Left ventricle myocardium inferior (tissue), 1 donor: Measurements from ENCODE around the gene LHFPL6. TPM values are rescaled to one million over a fixed set of nuclear protein-coding genes. Genes with fewer than 3 reads are reported as not detected.

Source experiments
- DNase-seq: peaks from one replicate; pipeline ENCODE4 v3.0.0-alpha.2; 2020
- H3K27ac ChIP-seq: fragments of 200-600 bp; replicated peaks from 2 replicates; pipeline ENCODE4 v1.8.0; 2021
- H3K27me3 ChIP-seq: fragments of 200-600 bp; 2 replicates; pipeline ENCODE4 v1.8.0; 2021; ENCODE audit warnings: low read depth
- H3K36me3 ChIP-seq: fragments of 200-600 bp; 2 replicates; pipeline ENCODE4 v1.8.0; 2021
- H3K4me1 ChIP-seq: fragments of 200-600 bp; 2 replicates; pipeline ENCODE4 v1.8.0; 2021
- H3K4me3 ChIP-seq: fragments of 200-600 bp; 2 replicates; pipeline ENCODE4 v1.8.0; 2021; ENCODE audit warnings: mild to moderate bottlenecking, moderate library complexity
- H3K9me3 ChIP-seq: fragments of 200-600 bp; replicated peaks from 2 replicates; pipeline ENCODE4 v1.8.0; 2021
- intact Hi-C: fragments of 100-400 bp; cut with micrococcal nuclease; formaldehyde crosslinking; loops from one replicate; pipeline ENCODE4 v1.11.0; 2022
- total RNA-seq: library from RNA; stranded (reverse); fragmentation: NEBNext Ultra II Directional; extraction: Animal tissue kit (Norgen Biotek cat#: 25700); gene quantifications from one replicate; pipeline ENCODE4 v1.2.1, GENCODE V29; 2021
- TF ChIP-seq, protein P1 (sequence below): fragments of 200-600 bp; IDR thresholded peaks from 2 replicates; pipeline ENCODE4 v1.8.0; 2021; ENCODE audit warnings: antibody characterized with exemption, mild to moderate bottlenecking, borderline replicate concordance
- donor health status: DM: no; HTN: yes; CAD: no; lungs with severe emphysema.

The LHFPL6 gene
- total RNA-seq, 1 donor from 2014 or later = 51.4 TPM

DNA sequence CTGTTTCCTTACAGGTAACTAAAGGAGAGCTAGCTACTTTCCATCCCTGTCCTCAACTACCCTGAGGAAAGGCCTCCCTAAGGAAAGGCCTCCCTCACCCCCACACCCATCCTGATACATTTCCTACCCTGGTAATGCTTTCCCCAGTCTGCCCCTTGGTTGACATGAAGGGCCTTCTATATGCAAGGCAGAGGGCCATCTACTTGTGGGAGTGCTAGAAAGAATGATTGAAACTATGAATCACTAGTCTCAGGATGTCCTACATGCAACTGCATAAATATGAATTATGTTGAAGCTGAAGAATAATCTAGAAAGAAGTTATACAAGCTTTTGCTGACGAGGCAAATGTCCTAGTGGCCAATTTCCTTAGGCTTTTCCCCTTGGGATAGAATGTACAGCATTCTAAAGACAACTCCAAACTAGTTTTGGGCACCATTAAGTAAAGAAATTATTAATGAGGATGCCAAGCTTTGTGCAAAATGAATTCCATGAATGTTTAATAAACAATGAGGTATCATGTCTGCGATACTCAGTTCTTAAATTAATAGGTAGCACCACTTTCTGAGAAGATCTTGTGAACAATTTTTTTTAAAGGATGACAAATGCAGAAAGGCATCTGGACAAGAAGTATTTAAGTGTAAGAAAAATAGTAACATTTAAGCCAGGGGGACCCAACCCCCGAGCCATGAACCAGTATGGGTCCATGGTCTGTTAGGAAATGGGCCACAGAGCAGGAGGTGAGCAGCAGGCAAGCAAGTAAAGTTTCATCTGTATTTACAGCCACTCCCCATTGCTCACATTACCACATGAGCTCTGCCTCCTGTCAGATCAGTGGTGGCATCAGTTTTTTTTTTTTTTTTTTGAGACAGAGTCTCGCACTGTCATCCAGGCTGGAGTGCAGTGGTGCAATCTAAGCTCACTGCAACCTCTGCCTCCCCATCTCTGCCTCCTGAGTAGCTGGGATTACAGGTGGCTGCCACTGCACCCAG is 223.0 kb downstream of the LHFPL6 start:
- H3K4me3 ChIP-seq = no peak overlapping the region
- no peaks in the 10 kb centered on the region for H3K27me3 ChIP-seq
- H3K36me3 ChIP-seq = no peaks in the 10 kb centered on the region
- DNase-seq = no peak
- peaks cover 63% of the 10 kb centered on the region for H3K4me1 ChIP-seq
- intact Hi-C loops = no loop called here
- no peaks in the 10 kb centered on the region for H3K9me3 ChIP-seq
- TF ChIP-seq, protein P1, sequence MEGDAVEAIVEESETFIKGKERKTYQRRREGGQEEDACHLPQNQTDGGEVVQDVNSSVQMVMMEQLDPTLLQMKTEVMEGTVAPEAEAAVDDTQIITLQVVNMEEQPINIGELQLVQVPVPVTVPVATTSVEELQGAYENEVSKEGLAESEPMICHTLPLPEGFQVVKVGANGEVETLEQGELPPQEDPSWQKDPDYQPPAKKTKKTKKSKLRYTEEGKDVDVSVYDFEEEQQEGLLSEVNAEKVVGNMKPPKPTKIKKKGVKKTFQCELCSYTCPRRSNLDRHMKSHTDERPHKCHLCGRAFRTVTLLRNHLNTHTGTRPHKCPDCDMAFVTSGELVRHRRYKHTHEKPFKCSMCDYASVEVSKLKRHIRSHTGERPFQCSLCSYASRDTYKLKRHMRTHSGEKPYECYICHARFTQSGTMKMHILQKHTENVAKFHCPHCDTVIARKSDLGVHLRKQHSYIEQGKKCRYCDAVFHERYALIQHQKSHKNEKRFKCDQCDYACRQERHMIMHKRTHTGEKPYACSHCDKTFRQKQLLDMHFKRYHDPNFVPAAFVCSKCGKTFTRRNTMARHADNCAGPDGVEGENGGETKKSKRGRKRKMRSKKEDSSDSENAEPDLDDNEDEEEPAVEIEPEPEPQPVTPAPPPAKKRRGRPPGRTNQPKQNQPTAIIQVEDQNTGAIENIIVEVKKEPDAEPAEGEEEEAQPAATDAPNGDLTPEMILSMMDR = no peak
- H3K27ac ChIP-seq = no peak overlapping the region

DNA sequence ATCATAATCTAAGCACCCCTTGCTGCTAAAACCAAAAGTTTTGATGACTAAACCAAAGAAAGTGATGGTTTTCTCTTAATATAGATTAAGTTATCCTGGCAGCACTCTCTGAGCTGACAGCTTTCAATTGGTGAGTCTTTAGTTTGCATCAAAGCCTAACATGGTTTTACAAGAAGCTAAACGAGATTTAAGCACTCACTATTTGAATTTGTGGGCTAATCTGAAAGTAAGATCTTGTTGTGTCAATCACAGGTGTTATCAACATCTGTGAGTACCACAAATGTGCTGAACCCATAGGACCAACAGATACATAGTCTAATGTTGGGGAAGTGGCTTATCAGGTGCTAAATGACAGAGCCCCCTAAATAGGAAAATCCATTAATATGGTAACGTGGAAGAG is 223.9 kb downstream of the LHFPL6 start:
- H3K4me1 ChIP-seq = peaks cover 58% of the 10 kb centered on the region
- H3K4me3 ChIP-seq = no peak overlapping the region
- no peaks in the 10 kb centered on the region for H3K9me3 ChIP-seq
- H3K36me3 ChIP-seq = no peaks in the 10 kb centered on the region
- DNase-seq = no peak
- no peak overlapping the region for H3K27ac ChIP-seq
- TF ChIP-seq, protein P1 = no peak
- intact Hi-C loops = no loop called here
- H3K27me3 ChIP-seq = no peaks in the 10 kb centered on the region

DNA sequence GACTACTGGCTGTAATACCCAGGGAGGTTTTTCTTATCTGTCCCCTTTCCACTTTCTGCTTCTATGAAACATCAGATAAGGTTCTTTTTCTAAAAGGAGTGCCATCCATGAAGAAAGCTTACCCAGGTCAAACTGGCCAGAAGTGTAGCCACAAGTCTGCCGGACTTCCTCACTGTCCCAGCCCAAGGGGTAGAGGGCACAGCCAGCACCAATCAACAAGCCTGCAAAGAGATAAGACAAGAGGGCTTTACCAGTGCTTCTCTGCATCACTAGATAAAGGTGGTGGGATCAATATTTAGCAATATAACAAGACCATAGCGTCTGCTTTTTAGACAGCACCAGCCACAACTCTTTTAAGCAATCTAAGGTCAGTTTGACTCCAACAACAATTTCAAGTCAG is 224.7 kb downstream of the LHFPL6 start:
- Histone ChIP-seq H3K9me3 (no peaks in the 10 kb centered on the region), H3K4me3 (no peak overlapping the region), H3K4me1 (peaks cover 54% of the 10 kb centered on the region), H3K27ac (no peak overlapping the region), H3K36me3 (no peaks in the 10 kb centered on the region), H3K27me3 (no peaks in the 10 kb centered on the region)
- intact Hi-C loops = no loop called here
- TF ChIP-seq, protein P1 = no peak
- no peak for DNase-seq

DNA sequence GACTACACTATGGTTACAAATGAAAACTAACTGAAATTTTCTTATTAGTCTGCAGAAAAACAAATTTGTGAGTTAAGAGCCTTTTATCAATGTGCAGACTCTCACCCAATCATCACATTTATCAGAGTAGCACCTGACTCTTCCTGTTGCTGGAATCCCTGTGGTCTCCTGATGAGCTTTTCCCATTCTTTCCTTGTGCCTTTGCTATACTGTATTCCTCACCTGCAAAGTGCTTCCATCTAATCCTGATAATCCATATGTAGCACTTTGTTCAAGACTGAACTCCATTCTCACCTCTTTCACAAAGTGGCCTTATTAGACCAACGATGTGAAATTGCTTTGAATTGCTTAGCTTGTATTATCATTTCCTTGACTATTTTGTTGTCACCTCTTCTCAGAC is 225.3 kb downstream of the LHFPL6 start:
- no peaks in the 10 kb centered on the region for H3K36me3 ChIP-seq
- no peaks in the 10 kb centered on the region for H3K9me3 ChIP-seq
- DNase-seq = no peak
- TF ChIP-seq, protein P1 = no peak
- no peak overlapping the region for H3K4me3 ChIP-seq
- peaks cover 60% of the 10 kb centered on the region for H3K4me1 ChIP-seq
- no peaks in the 10 kb centered on the region for H3K27me3 ChIP-seq
- intact Hi-C loops = no loop called here
- no peak overlapping the region for H3K27ac ChIP-seq

DNA sequence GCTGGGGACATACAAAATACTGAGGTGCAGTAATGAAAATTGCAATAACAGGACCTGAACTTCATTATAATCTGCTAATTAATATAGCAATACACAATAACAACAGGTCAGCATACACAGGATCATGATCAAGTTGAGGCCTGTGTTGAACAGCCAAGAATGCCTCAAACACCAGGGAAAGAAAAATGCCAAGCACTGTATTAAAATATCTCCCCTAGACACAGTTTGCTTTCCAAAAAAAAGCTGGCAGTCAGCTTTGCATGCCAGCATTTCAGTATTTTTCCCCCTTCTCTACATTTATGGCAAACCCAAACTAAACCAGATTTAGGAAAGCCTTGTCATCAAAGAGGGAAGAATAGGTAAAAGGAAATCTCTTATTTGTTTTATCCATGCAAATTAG is 226.9 kb downstream of the LHFPL6 start:
- Histone ChIP-seq H3K9me3 (no peaks in the 10 kb centered on the region), H3K27ac (no peak overlapping the region), H3K4me1 (peaks cover 76% of the 10 kb centered on the region), H3K27me3 (no peaks in the 10 kb centered on the region), H3K36me3 (no peaks in the 10 kb centered on the region), H3K4me3 (no peak overlapping the region)
- TF ChIP-seq, protein P1 = no peak
- DNase-seq = no peak
- intact Hi-C loops = no loop called here
